ENCODE results near the gene MON1A.

DNA sequence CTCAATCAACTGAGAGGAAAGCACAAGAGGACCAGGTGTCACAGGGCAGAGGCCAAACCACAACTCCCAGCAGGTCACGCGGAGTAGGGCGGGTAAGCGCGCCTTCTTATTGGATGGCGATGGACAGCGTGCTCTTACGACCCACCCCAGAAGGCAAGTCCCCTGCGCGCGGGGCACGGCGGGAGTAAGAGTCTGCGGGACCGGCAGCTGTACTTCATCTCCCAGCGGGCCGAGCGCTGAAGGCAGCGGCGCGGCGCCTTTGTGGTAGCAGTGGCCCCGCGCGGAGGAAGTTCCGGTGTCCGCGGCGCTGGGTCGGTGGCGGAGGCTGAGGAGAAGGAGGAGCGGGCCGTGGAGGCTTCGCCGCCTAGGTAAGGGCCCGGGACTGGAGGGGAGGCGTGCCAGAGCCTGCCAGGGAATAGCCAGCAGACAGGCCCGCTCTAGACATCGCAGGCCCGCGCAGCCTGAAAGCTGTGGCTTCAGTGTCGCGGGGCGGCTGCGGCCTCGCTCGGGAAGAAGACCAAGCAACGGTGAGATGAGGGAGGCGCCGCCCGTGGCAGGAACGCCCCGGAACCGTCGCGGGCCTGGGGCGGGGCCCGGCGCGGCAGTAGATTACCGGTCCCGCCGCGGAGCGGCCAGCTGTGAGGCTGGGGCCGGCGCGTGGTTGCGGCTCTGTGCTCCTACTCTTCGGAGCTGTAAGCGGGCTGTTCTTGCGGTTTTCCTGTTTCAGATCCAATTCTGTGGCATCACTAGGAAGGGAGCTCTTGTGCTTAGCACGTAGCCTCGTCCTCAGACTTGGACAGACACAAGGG lies 10.5 kb upstream of the MON1A start, which contains the start of gene RBM6:
- TF ChIP-seq, protein P1, sequence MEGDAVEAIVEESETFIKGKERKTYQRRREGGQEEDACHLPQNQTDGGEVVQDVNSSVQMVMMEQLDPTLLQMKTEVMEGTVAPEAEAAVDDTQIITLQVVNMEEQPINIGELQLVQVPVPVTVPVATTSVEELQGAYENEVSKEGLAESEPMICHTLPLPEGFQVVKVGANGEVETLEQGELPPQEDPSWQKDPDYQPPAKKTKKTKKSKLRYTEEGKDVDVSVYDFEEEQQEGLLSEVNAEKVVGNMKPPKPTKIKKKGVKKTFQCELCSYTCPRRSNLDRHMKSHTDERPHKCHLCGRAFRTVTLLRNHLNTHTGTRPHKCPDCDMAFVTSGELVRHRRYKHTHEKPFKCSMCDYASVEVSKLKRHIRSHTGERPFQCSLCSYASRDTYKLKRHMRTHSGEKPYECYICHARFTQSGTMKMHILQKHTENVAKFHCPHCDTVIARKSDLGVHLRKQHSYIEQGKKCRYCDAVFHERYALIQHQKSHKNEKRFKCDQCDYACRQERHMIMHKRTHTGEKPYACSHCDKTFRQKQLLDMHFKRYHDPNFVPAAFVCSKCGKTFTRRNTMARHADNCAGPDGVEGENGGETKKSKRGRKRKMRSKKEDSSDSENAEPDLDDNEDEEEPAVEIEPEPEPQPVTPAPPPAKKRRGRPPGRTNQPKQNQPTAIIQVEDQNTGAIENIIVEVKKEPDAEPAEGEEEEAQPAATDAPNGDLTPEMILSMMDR (IDR thresholded peaks at IDR 0.05 in 2 of 3, conservative IDR thresholded peaks at IDR 0.05 in 1 of 3; ENCODE audit: borderline replicate concordance in 1 of 3, insufficient read depth in 1 of 3, low read depth in 2 of 3, low read length in 2 of 3), result no peak
- TF ChIP-seq, protein P2, sequence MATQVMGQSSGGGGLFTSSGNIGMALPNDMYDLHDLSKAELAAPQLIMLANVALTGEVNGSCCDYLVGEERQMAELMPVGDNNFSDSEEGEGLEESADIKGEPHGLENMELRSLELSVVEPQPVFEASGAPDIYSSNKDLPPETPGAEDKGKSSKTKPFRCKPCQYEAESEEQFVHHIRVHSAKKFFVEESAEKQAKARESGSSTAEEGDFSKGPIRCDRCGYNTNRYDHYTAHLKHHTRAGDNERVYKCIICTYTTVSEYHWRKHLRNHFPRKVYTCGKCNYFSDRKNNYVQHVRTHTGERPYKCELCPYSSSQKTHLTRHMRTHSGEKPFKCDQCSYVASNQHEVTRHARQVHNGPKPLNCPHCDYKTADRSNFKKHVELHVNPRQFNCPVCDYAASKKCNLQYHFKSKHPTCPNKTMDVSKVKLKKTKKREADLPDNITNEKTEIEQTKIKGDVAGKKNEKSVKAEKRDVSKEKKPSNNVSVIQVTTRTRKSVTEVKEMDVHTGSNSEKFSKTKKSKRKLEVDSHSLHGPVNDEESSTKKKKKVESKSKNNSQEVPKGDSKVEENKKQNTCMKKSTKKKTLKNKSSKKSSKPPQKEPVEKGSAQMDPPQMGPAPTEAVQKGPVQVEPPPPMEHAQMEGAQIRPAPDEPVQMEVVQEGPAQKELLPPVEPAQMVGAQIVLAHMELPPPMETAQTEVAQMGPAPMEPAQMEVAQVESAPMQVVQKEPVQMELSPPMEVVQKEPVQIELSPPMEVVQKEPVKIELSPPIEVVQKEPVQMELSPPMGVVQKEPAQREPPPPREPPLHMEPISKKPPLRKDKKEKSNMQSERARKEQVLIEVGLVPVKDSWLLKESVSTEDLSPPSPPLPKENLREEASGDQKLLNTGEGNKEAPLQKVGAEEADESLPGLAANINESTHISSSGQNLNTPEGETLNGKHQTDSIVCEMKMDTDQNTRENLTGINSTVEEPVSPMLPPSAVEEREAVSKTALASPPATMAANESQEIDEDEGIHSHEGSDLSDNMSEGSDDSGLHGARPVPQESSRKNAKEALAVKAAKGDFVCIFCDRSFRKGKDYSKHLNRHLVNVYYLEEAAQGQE (IDR thresholded peaks at IDR 0.05; ENCODE audit: low read depth), result no peak
- peak; percentile 90 for TF ChIP-seq SP1 (IDR thresholded peaks at IDR 0.05; ENCODE audit: low read depth)
- no peak for TF ChIP-seq RAD21 (IDR thresholded peaks at IDR 0.05; ENCODE audit: low read depth)
- peak; percentile 98 for TF ChIP-seq ZFX (IDR thresholded peaks at IDR 0.05)
- no peak for TF ChIP-seq EZH2phosphoT487 (IDR thresholded peaks at IDR 0.05; ENCODE audit: borderline replicate concordance)
- TF ChIP-seq POLR2A (IDR thresholded peaks at IDR 0.05; ENCODE audit: borderline replicate concordance, extremely low read depth, insufficient read depth, insufficient read length), result peak; percentile 74
- TF ChIP-seq JUND (IDR thresholded peaks at IDR 0.05), result no peak
- no peak for TF ChIP-seq EZH2 (IDR thresholded peaks at IDR 0.05)
